Progenitor cell of endocrine pancreas (in vitro differentiated cells): Measurements from ENCODE around the gene CDH12. TPM values are rescaled to one million over a fixed set of nuclear protein-coding genes. Genes with fewer than 3 reads are reported as not detected.

Source experiments
- DNase-seq: peaks from one replicate; pipeline ENCODE4 v3.0.0; 2021; ENCODE audit warnings: low spot score; ENCODE audit not compliant: unreplicated experiment
- H3K27ac Mint-ChIP-seq: 2 replicates; pipeline ENCODE4 v1.8.0; 2021; ENCODE audit warnings: mild to moderate bottlenecking, moderate library complexity, mixed read lengths
- H3K27me3 Mint-ChIP-seq: 2 replicates; pipeline ENCODE4 v1.8.0; 2021; ENCODE audit warnings: mixed read lengths
- H3K36me3 Mint-ChIP-seq: 2 replicates; pipeline ENCODE4 v1.8.0; 2022; ENCODE audit warnings: mixed read lengths; ENCODE audit not compliant: insufficient read depth
- H3K4me1 Mint-ChIP-seq: 2 replicates; pipeline ENCODE4 v1.8.0; 2021; ENCODE audit warnings: low read depth, mixed read lengths
- H3K4me3 Mint-ChIP-seq: 2 replicates; pipeline ENCODE4 v1.8.0; 2021; ENCODE audit warnings: low read depth, mild to moderate bottlenecking, moderate library complexity, mixed read lengths
- H3K9me3 Mint-ChIP-seq: 2 replicates; pipeline ENCODE4 v1.8.0; 2021; ENCODE audit warnings: low read depth, mixed read lengths
- CTCF ChIP-seq: fragments of 200-600 bp; sonication (generic); IDR thresholded peaks from one replicate; pipeline ENCODE4 v1.5.0; 2021; ENCODE audit warnings: antibody characterized with exemption, mild to moderate bottlenecking; ENCODE audit not compliant: unreplicated experiment
- total RNA-seq: library from RNA; stranded (reverse); gene quantifications from 2 replicates; pipeline ENCODE4 v1.2.1, GENCODE V29; 2021

The CDH12 gene
- total RNA-seq, 1 donor from 2014 or later, result 2.8 TPM

GRCh38 chr5:22722491-22722890, 130.7 kb downstream of the CDH12 start:
- H3K27me3 Mint-ChIP-seq, result no peaks in the 10 kb centered on the region
- DNase-seq, result no peak
- H3K36me3 Mint-ChIP-seq, result no peaks in the 10 kb centered on the region
- H3K4me3 Mint-ChIP-seq, result no peak overlapping the region
- TF ChIP-seq CTCF, result no peak
- H3K4me1 Mint-ChIP-seq, result no peaks in the 10 kb centered on the region
- H3K9me3 Mint-ChIP-seq, result peaks cover 5% of the 10 kb centered on the region
- no peak overlapping the region for H3K27ac Mint-ChIP-seq

- no peak overlapping the region for H3K4me3 Mint-ChIP-seq
- peaks cover 5% of the 10 kb centered on the region for H3K9me3 Mint-ChIP-seq
- H3K27me3 Mint-ChIP-seq, result no peaks in the 10 kb centered on the region
- no peak overlapping the region for H3K27ac Mint-ChIP-seq
- no peaks in the 10 kb centered on the region for H3K36me3 Mint-ChIP-seq
- no peaks in the 10 kb centered on the region for H3K4me1 Mint-ChIP-seq
- TF ChIP-seq CTCF, result no peak
- no peak for DNase-seq
Observed at GRCh38 chr5:22722056-22722455, 131.1 kb downstream of the CDH12 start.

- no peak for TF ChIP-seq CTCF
- no peak overlapping the region for H3K27ac Mint-ChIP-seq
- peaks cover 5% of the 10 kb centered on the region for H3K9me3 Mint-ChIP-seq
- H3K27me3 Mint-ChIP-seq, result no peaks in the 10 kb centered on the region
- no peak for DNase-seq
- H3K36me3 Mint-ChIP-seq, result no peaks in the 10 kb centered on the region
- H3K4me3 Mint-ChIP-seq, result no peak overlapping the region
- no peaks in the 10 kb centered on the region for H3K4me1 Mint-ChIP-seq
Observed at GRCh38 chr5:22719842-22720241, 133.3 kb downstream of the CDH12 start.

GRCh38 chr5:22710660-22711059, 142.5 kb downstream of the CDH12 start:
- no peak for DNase-seq
- TF ChIP-seq CTCF, result no peak
- H3K4me3 Mint-ChIP-seq, result no peak overlapping the region
- H3K36me3 Mint-ChIP-seq, result no peaks in the 10 kb centered on the region
- H3K27ac Mint-ChIP-seq, result no peak overlapping the region
- no peaks in the 10 kb centered on the region for H3K4me1 Mint-ChIP-seq
- H3K27me3 Mint-ChIP-seq, result no peaks in the 10 kb centered on the region
- H3K9me3 Mint-ChIP-seq, result no peaks in the 10 kb centered on the region

- DNase-seq, result no peak
- TF ChIP-seq CTCF, result no peak
- Mint-ChIP-seq H3K4me1 (no peaks in the 10 kb centered on the region), H3K27ac (no peak overlapping the region), H3K27me3 (no peaks in the 10 kb centered on the region), H3K9me3 (no peaks in the 10 kb centered on the region), H3K36me3 (no peaks in the 10 kb centered on the region), H3K4me3 (no peak overlapping the region)
Observed at GRCh38 chr5:22709743-22710142, 143.4 kb downstream of the CDH12 start.
